GM19395 (cell line): Measurements from ENCODE around the gene BAHD1.

Source experiments
- ATAC-seq: cut with Tn5 transposase; IDR thresholded peaks from one replicate; pipeline ENCODE4 v1.9.1; 2021; ENCODE audit warnings: mild to moderate bottlenecking, moderate library complexity; ENCODE audit not compliant: unreplicated experiment

BAHD1 gene

GRCh38 chr15:40489274-40490175, 48.8 kb downstream of the BAHD1 start:
- no peak for ATAC-seq

- ATAC-seq: no peak
These were observed 52.5 kb downstream of the BAHD1 start for GRCh38 chr15:40493089-40493840.

- no peak for ATAC-seq
These were observed 54.8 kb downstream of the BAHD1 start for GRCh38 chr15:40495516-40495915.

GRCh38 chr15:40498418-40498817, 57.7 kb downstream of the BAHD1 start:
- no peak for ATAC-seq

GRCh38 chr15:40498891-40499290, 58.1 kb downstream of the BAHD1 start:
- no peak for ATAC-seq

GRCh38 chr15:40499931-40500330, 59.2 kb downstream of the BAHD1 start:
- ATAC-seq: no peak

GRCh38 chr15:40500568-40501330, 60.0 kb downstream of the BAHD1 start:
- ATAC-seq: no peak

GRCh38 chr15:40501487-40501886, 60.7 kb downstream of the BAHD1 start:
- no peak for ATAC-seq

- no peak for ATAC-seq
These were observed 66.3 kb downstream of the BAHD1 start for GRCh38 chr15:40506964-40507571.

- no peak for ATAC-seq
These were observed 67.5 kb downstream of the BAHD1 start for GRCh38 chr15:40508216-40508615.

- no peak for ATAC-seq
These were observed 69.4 kb downstream of the BAHD1 start for GRCh38 chr15:40510201-40510600.

GRCh38 chr15:40511093-40511471, 70.3 kb downstream of the BAHD1 start:
- peak; percentile 57 for ATAC-seq

GRCh38 chr15:40511472-40512133, 70.8 kb downstream of the BAHD1 start:
- peak; percentile 57 for ATAC-seq

GRCh38 chr15:40512440-40512839, 71.7 kb downstream of the BAHD1 start:
- no peak for ATAC-seq

GRCh38 chr15:40513609-40514008, 72.9 kb downstream of the BAHD1 start:
- ATAC-seq: no peak

- ATAC-seq: no peak
These were observed 75.6 kb downstream of the BAHD1 start for GRCh38 chr15:40516322-40516721.
